Neural cell (in vitro differentiated cells): ENCODE results near the gene CDH4. TPM values are rescaled to one million over a fixed set of nuclear protein-coding genes. Genes with fewer than 3 reads are reported as not detected.

ENCODE experiments used
- H2AFZ ChIP-seq: fragments of 200-600, 300-800 bp; sonication (generic), shearing (Covaris generic); 2 replicates; pipeline ENCODE4 v1.6.0; 2014; ENCODE audit warnings: low read depth, mild to moderate bottlenecking, antibody characterized with exemption, low read length, moderate library complexity
- H3F3A ChIP-seq: fragments of 200-600 bp; shearing (Covaris generic); 2 replicates; pipeline ENCODE4 v1.6.1; 2016; ENCODE audit warnings: mild to moderate bottlenecking, moderate library complexity, mixed read lengths, antibody characterized with exemption, low read length; ENCODE audit not compliant: insufficient read depth, poor library complexity, severe bottlenecking
- H3K27ac ChIP-seq: fragments of 200-600, 300-800 bp; sonication (generic), shearing (Covaris generic); 2 replicates; pipeline ENCODE4 v1.5.1; 2014; ENCODE audit warnings: mild to moderate bottlenecking, low read length, moderate library complexity
- H3K27me3 ChIP-seq: fragments of 300-800, 200-600 bp; sonication (generic), shearing (Covaris generic); 2 replicates; pipeline ENCODE4 v1.6.0; 2014; ENCODE audit warnings: mild to moderate bottlenecking, low read depth, low read length, moderate library complexity; ENCODE audit not compliant: insufficient read depth
- H3K36me3 ChIP-seq: fragments of 300-800, 200-600 bp; sonication (generic), shearing (Covaris generic); 2 replicates; pipeline ENCODE4 v1.5.1; 2014; ENCODE audit warnings: mild to moderate bottlenecking, antibody characterized with exemption, low read length, moderate library complexity; ENCODE audit not compliant: insufficient read depth
- H3K4me2 ChIP-seq: fragments of 300-800, 200-600 bp; sonication (generic), shearing (Covaris generic); 2 replicates; pipeline ENCODE4 v1.6.0; 2014; ENCODE audit warnings: mild to moderate bottlenecking, low read length
- H3K4me3 ChIP-seq: fragments of 300-800, 200-600 bp; sonication (generic), shearing (Covaris generic); 2 replicates; pipeline ENCODE4 v1.5.1; 2014; ENCODE audit warnings: mild to moderate bottlenecking, low read length, moderate library complexity
- H3K79me2 ChIP-seq: fragments of 200-600 bp; shearing (Covaris generic); replicated peaks from 2 replicates; pipeline ENCODE4 v1.6.0; 2014; ENCODE audit warnings: mild to moderate bottlenecking, low read length, moderate library complexity; ENCODE audit not compliant: insufficient read depth
- H3K9ac ChIP-seq: fragments of 300-800, 200-600 bp; sonication (generic), shearing (Covaris generic); 2 replicates; pipeline ENCODE4 v1.6.1; 2016; ENCODE audit warnings: mild to moderate bottlenecking, low read length, mixed read lengths
- H3K9me2 ChIP-seq: fragments of 200-600 bp; shearing (Covaris generic); 2 replicates; pipeline ENCODE4 v1.6.1; 2016; ENCODE audit warnings: mild to moderate bottlenecking, low read length, mixed read lengths; ENCODE audit not compliant: insufficient read depth
- H3K9me3 ChIP-seq: fragments of 200-600, 300-800 bp; sonication (generic), shearing (Covaris generic); 2 replicates; pipeline ENCODE4 v1.6.1; 2016; ENCODE audit warnings: mild to moderate bottlenecking, mixed run types, low read length, moderate library complexity, mixed read lengths
- H4K20me1 ChIP-seq: fragments of 200-600 bp; shearing (Covaris generic); 2 replicates; pipeline ENCODE4 v1.6.1; 2016; ENCODE audit warnings: mild to moderate bottlenecking, mixed run types; ENCODE audit not compliant: insufficient read depth
- EP300 ChIP-seq: fragments of 450-650 bp; conservative IDR thresholded peaks from 2 replicates; pipeline ENCODE4 v1.6.1; 2014; ENCODE audit warnings: antibody characterized with exemption, mild to moderate bottlenecking, moderate library complexity; ENCODE audit not compliant: poor library complexity, severe bottlenecking
- EZH2 ChIP-seq: fragments of 200-600, 300-800 bp; shearing (Covaris generic), sonication (generic); IDR thresholded peaks from 2 replicates; pipeline ENCODE4 v1.6.1; 2014; ENCODE audit warnings: antibody characterized with exemption, low read length, borderline replicate concordance, mild to moderate bottlenecking; ENCODE audit not compliant: insufficient read depth, poor library complexity, severe bottlenecking
- MXI1 ChIP-seq: fragments of 450-650 bp; conservative IDR thresholded peaks from 2 replicates; pipeline ENCODE4 v1.6.1; 2014; ENCODE audit warnings: antibody characterized with exemption, mild to moderate bottlenecking; ENCODE audit not compliant: poor library complexity, severe bottlenecking
- POLR2AphosphoS5 ChIP-seq: IDR thresholded peaks from 2 replicates; pipeline ENCODE4 v1.6.1; 2012
- RAD21 ChIP-seq: fragments of 450-650 bp; conservative IDR thresholded peaks from 2 replicates; pipeline ENCODE4 v1.6.1; 2014; ENCODE audit warnings: antibody characterized with exemption, mild to moderate bottlenecking, moderate library complexity
- SMC3 ChIP-seq: fragments of 450-650 bp; conservative IDR thresholded peaks from 2 replicates; pipeline ENCODE4 v1.6.1; 2014; ENCODE audit warnings: antibody characterized with exemption, mild to moderate bottlenecking, moderate library complexity; ENCODE audit not compliant: poor library complexity
- TAF1 ChIP-seq: IDR thresholded peaks from 2 replicates; pipeline ENCODE4 v1.6.1; 2012; ENCODE audit warnings: low read depth
- polyA plus RNA-seq: library from polyadenylated mRNA; depleted of rRNA; stranded (reverse); fragments of >200 nt; gene quantifications from 2 replicates; pipeline ENCODE4 v1.2.3, GENCODE V29; 2014
- TF ChIP-seq, protein P1 (sequence below): IDR thresholded peaks from 2 replicates; pipeline ENCODE4 v1.6.1; 2012; ENCODE audit warnings: borderline replicate concordance
- TF ChIP-seq, protein P2 (sequence below): fragments of 450-650 bp; IDR thresholded peaks from 2 replicates; pipeline ENCODE4 v1.5.1; 2014; ENCODE audit warnings: antibody characterized with exemption, mild to moderate bottlenecking, moderate library complexity; ENCODE audit not compliant: poor library complexity, severe bottlenecking

Gene CDH4
- polyA plus RNA-seq, 1 donor from 2014 or later, result 24.6 TPM

DNA sequence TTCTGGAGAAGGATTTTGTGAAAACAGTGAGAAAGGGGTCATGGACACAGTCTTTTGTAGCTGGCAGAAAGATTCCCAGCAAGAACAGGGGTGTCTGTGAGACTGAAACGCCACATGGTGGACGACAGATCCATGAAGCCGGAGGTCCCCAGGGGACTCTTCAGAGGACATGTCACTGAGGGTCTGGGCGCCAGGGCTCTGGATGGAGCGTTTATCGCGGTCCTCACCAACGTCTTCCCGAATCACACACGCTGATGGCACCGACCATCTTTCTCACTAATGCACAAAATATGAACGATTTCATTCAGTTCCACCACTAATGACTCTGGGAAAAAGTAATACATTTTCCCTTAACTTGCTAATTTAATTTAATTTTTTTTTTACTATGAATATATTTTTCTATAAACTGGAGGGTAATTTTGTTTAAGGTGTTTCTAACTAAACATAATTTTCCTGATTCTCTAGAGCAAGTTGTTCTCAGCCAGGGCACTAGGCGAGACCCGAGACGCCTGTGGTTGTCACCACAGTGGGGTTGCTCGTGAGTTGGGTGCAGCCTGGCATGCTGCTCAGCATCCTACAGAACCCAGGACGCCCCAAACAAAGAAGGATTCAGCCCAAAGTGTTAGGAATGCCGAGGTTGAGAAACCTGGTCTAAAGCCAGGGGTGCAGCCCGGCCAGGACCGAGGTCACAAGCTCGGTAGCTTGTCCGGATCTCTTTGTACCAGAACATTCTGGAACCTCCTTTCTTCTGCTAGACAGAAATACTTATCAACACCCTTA is 507.4 kb downstream of the CDH4 start:
- Histone ChIP-seq H3K27ac (no peak overlapping the region), H3K4me2 (no peak overlapping the region)
- TF ChIP-seq TAF1 (no peak), SMC3 (no peak), EP300 (no peak), RAD21 (no peak), EZH2 (no peak), MXI1 (no peak), POLR2AphosphoS5 (no peak)
- TF ChIP-seq, protein P1, sequence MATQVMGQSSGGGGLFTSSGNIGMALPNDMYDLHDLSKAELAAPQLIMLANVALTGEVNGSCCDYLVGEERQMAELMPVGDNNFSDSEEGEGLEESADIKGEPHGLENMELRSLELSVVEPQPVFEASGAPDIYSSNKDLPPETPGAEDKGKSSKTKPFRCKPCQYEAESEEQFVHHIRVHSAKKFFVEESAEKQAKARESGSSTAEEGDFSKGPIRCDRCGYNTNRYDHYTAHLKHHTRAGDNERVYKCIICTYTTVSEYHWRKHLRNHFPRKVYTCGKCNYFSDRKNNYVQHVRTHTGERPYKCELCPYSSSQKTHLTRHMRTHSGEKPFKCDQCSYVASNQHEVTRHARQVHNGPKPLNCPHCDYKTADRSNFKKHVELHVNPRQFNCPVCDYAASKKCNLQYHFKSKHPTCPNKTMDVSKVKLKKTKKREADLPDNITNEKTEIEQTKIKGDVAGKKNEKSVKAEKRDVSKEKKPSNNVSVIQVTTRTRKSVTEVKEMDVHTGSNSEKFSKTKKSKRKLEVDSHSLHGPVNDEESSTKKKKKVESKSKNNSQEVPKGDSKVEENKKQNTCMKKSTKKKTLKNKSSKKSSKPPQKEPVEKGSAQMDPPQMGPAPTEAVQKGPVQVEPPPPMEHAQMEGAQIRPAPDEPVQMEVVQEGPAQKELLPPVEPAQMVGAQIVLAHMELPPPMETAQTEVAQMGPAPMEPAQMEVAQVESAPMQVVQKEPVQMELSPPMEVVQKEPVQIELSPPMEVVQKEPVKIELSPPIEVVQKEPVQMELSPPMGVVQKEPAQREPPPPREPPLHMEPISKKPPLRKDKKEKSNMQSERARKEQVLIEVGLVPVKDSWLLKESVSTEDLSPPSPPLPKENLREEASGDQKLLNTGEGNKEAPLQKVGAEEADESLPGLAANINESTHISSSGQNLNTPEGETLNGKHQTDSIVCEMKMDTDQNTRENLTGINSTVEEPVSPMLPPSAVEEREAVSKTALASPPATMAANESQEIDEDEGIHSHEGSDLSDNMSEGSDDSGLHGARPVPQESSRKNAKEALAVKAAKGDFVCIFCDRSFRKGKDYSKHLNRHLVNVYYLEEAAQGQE, result no peak
- TF ChIP-seq, protein P2, sequence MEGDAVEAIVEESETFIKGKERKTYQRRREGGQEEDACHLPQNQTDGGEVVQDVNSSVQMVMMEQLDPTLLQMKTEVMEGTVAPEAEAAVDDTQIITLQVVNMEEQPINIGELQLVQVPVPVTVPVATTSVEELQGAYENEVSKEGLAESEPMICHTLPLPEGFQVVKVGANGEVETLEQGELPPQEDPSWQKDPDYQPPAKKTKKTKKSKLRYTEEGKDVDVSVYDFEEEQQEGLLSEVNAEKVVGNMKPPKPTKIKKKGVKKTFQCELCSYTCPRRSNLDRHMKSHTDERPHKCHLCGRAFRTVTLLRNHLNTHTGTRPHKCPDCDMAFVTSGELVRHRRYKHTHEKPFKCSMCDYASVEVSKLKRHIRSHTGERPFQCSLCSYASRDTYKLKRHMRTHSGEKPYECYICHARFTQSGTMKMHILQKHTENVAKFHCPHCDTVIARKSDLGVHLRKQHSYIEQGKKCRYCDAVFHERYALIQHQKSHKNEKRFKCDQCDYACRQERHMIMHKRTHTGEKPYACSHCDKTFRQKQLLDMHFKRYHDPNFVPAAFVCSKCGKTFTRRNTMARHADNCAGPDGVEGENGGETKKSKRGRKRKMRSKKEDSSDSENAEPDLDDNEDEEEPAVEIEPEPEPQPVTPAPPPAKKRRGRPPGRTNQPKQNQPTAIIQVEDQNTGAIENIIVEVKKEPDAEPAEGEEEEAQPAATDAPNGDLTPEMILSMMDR, result no peak

DNA sequence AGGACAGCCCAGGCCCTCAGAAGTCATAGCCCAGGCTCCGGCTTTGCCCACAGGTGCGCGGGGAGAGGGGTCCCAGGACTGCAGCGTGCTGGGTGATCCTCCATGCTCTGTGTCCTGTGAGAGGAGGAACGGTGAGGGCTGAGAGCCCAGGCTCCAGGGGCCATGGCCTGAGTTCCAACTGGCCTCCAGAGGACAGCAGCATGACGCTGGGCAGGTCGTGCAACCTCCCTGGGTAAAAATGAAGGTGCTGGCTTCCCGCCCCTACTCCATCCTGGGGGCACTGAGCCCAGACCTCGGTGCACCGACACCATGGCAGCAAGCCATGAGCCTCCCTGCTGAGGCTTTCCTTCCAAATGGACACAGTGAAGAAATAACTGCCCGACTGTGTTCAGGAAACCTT is 508.3 kb downstream of the CDH4 start:
- H3K27ac ChIP-seq, result no peak overlapping the region
- no peaks in the 10 kb centered on the region for H3K36me3 ChIP-seq
- H3K27me3 ChIP-seq, result no peaks in the 10 kb centered on the region
- no peak overlapping the region for H3K4me3 ChIP-seq
- H3K4me2 ChIP-seq, result no peak overlapping the region
- H2AFZ ChIP-seq, result no peak overlapping the region
- no peaks in the 10 kb centered on the region for H4K20me1 ChIP-seq
- H3K9me2 ChIP-seq, result no peaks in the 10 kb centered on the region
- H3K79me2 ChIP-seq, result no peaks in the 10 kb centered on the region
- H3F3A ChIP-seq, result no peaks in the 10 kb centered on the region
- no peaks in the 10 kb centered on the region for H3K9me3 ChIP-seq
- TF ChIP-seq POLR2AphosphoS5, result no peak
- no peak for TF ChIP-seq TAF1
- TF ChIP-seq, protein P2, result no peak
- no peak for TF ChIP-seq MXI1
- TF ChIP-seq EP300, result no peak
- TF ChIP-seq, protein P1, result no peak
- no peak for TF ChIP-seq RAD21
- TF ChIP-seq SMC3, result no peak
- H3K9ac ChIP-seq, result no peak overlapping the region

More for the DNA sequence above, 507.4 kb downstream of the CDH4 start:
- no peaks in the 10 kb centered on the region for H3K9me3 ChIP-seq
- H3K9ac ChIP-seq, result no peak overlapping the region
- no peaks in the 10 kb centered on the region for H3K27me3 ChIP-seq
- H3K79me2 ChIP-seq, result no peaks in the 10 kb centered on the region
- H2AFZ ChIP-seq, result no peak overlapping the region
- H3K36me3 ChIP-seq, result no peaks in the 10 kb centered on the region
- H3F3A ChIP-seq, result no peaks in the 10 kb centered on the region
- H3K9me2 ChIP-seq, result no peaks in the 10 kb centered on the region
- no peak overlapping the region for H3K4me3 ChIP-seq
- no peaks in the 10 kb centered on the region for H4K20me1 ChIP-seq
